Lower lobe of right lung (tissue), 2 donors: ENCODE measurements around the gene SNAP91. TPM values are rescaled to one million over a fixed set of nuclear protein-coding genes. Genes with fewer than 3 reads are reported as not detected.
A peak's percentile ranks its signal among the peaks of the same experiment; 100 is the strongest.

Source experiments
- ATAC-seq, 2 donors: fragments of 200-7000 bp; cut with Tn5 transposase; one replicate each; pipeline ENCODE4 v1.9.1; 2020 to 2022; ENCODE audit warnings: mild to moderate bottlenecking in 2 of 2, moderate library complexity in 2 of 2
- DNase-seq: peaks from one replicate; pipeline ENCODE4 v3.0.0-alpha.2; 2020
- H3K27ac ChIP-seq: fragments of 200-600 bp; one replicate; pipeline ENCODE4 v1.8.0; 2022
- H3K27me3 ChIP-seq: fragments of 200-600 bp; one replicate; pipeline ENCODE4 v1.8.0; 2022; ENCODE audit warnings: low read depth
- H3K36me3 ChIP-seq: fragments of 200-600 bp; one replicate; pipeline ENCODE4 v1.8.0; 2022; ENCODE audit warnings: mild to moderate bottlenecking
- H3K4me1 ChIP-seq: fragments of 200-600 bp; one replicate; pipeline ENCODE4 v1.8.0; 2022
- H3K4me3 ChIP-seq: fragments of 200-600 bp; one replicate; pipeline ENCODE4 v1.8.0; 2022; ENCODE audit warnings: mild to moderate bottlenecking
- H3K9me3 ChIP-seq: fragments of 200-600 bp; one replicate; pipeline ENCODE4 v1.8.0; 2022
- CTCF ChIP-seq: fragments of 200-600 bp; IDR thresholded peaks from one replicate; pipeline ENCODE4 v1.8.0; 2022; ENCODE audit warnings: antibody characterized with exemption, mild to moderate bottlenecking
- intact Hi-C: fragments of 100-400 bp; cut with DNase I; formaldehyde crosslinking; loops from one replicate; pipeline ENCODE4 v1.11.0; 2022
- total RNA-seq: library from RNA; stranded (reverse); fragmentation: NEBNext Ultra II Directional; extraction: Animal tissue kit (Norgen Biotek cat#: 25700); gene quantifications from one replicate; pipeline ENCODE4 v1.2.1, GENCODE V29; 2021
- donor health status: DM: no; HTN: yes; CAD: no; lungs with severe emphysema.

Gene SNAP91
- total RNA-seq, 1 donor from 2014 or later: not detected

- Histone ChIP-seq H3K4me1 (no peaks in the 10 kb centered on the region), H3K27me3 (no peaks in the 10 kb centered on the region), H3K36me3 (no peaks in the 10 kb centered on the region), H3K9me3 (no peaks in the 10 kb centered on the region), H3K4me3 (no peak overlapping the region), H3K27ac (no peak overlapping the region)
- TF ChIP-seq CTCF: no peak
- intact Hi-C loops: no loop called here
- ATAC-seq: no peak
- no peak for DNase-seq
Observed at GRCh38 chr6:83597051-83597450, 111.8 kb downstream of the SNAP91 start.

GRCh38 chr6:83594941-83595340 lies 114.0 kb downstream of the SNAP91 start:
- no peak for ATAC-seq
- Histone ChIP-seq H3K4me1 (no peaks in the 10 kb centered on the region), H3K9me3 (no peaks in the 10 kb centered on the region), H3K36me3 (no peaks in the 10 kb centered on the region), H3K27ac (no peak overlapping the region), H3K27me3 (no peaks in the 10 kb centered on the region), H3K4me3 (no peak overlapping the region)
- TF ChIP-seq CTCF: no peak
- intact Hi-C loops: no loop called here
- DNase-seq: no peak

- no peaks in the 10 kb centered on the region for H3K36me3 ChIP-seq
- H3K4me1 ChIP-seq: no peaks in the 10 kb centered on the region
- no peak overlapping the region for H3K27ac ChIP-seq
- ATAC-seq: no peak
- no peak overlapping the region for H3K4me3 ChIP-seq
- H3K27me3 ChIP-seq: no peaks in the 10 kb centered on the region
- intact Hi-C loops: no loop called here
- no peak for DNase-seq
- TF ChIP-seq CTCF: no peak
- H3K9me3 ChIP-seq: no peaks in the 10 kb centered on the region
Observed at GRCh38 chr6:83593395-83593785, 115.5 kb downstream of the SNAP91 start.

- ATAC-seq (peak in 1 of 2 donors; percentile 53), DNase-seq (no peak)
- no peaks in the 10 kb centered on the region for H3K4me1 ChIP-seq
- H3K4me3 ChIP-seq: no peak overlapping the region
- H3K27me3 ChIP-seq: no peaks in the 10 kb centered on the region
- intact Hi-C loops: no loop called here
- no peak overlapping the region for H3K27ac ChIP-seq
- H3K9me3 ChIP-seq: no peaks in the 10 kb centered on the region
- no peaks in the 10 kb centered on the region for H3K36me3 ChIP-seq
- peak; percentile 34 for TF ChIP-seq CTCF
Observed at GRCh38 chr6:83592770-83593394, 116.0 kb downstream of the SNAP91 start.

DNA sequence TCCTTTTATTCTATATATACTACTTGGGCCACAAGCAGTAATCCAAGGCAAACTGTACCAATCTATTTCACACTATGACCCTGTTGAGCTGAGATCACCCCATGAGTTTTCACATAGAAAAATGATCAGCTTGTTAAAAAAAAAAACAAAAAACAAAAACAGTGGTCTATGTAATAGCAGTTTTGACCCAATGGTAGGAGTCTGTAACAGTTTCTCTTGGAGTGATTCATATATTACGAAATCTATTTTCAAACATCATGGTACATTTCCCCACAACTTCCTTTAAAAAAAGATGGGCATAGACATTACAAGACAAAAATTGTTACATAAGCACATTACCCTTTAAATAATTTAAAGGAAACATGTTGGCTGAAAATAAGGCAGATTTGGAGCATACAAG lies 118.5 kb downstream of the SNAP91 start:
- intact Hi-C loops: no loop called here
- Histone ChIP-seq H3K27me3 (no peaks in the 10 kb centered on the region), H3K36me3 (no peaks in the 10 kb centered on the region), H3K4me1 (no peaks in the 10 kb centered on the region), H3K27ac (no peak overlapping the region), H3K4me3 (no peak overlapping the region), H3K9me3 (no peaks in the 10 kb centered on the region)
- TF ChIP-seq CTCF: no peak
- no peak for DNase-seq
- ATAC-seq: no peak
